BE2C (cell line): ENCODE measurements around the gene ICAM1.

Experiments used
- DNase-seq: peaks from one replicate; pipeline ENCODE4 v3.0.0-alpha.2; 2020
- H3K27me3 ChIP-seq: fragments of 250-450 bp; sonication (Bioruptor Pico); 2 replicates; pipeline ENCODE4 v1.5.1; 2020; ENCODE audit warnings: mild to moderate bottlenecking
- H3K36me3 ChIP-seq: fragments of 250-450 bp; sonication (Bioruptor Pico); 2 replicates; pipeline ENCODE4 v1.5.1; 2020; ENCODE audit warnings: mild to moderate bottlenecking
- H3K4me1 ChIP-seq: fragments of 250-450 bp; sonication (Bioruptor Pico); 2 replicates; pipeline ENCODE4 v1.5.1; 2020
- H3K4me3 ChIP-seq: 2 replicates; pipeline ENCODE4 v1.5.1; 2011; ENCODE audit warnings: low read depth, low read length
- H3K9me3 ChIP-seq: fragments of 250-450 bp; sonication (Bioruptor Pico); 2 replicates; pipeline ENCODE4 v1.5.1; 2020
- CTCF ChIP-seq: IDR thresholded peaks from 2 replicates; pipeline ENCODE4 v1.5.1; 2012; ENCODE audit warnings: mild to moderate bottlenecking, low read depth, low read length

ICAM1 gene

DNA sequence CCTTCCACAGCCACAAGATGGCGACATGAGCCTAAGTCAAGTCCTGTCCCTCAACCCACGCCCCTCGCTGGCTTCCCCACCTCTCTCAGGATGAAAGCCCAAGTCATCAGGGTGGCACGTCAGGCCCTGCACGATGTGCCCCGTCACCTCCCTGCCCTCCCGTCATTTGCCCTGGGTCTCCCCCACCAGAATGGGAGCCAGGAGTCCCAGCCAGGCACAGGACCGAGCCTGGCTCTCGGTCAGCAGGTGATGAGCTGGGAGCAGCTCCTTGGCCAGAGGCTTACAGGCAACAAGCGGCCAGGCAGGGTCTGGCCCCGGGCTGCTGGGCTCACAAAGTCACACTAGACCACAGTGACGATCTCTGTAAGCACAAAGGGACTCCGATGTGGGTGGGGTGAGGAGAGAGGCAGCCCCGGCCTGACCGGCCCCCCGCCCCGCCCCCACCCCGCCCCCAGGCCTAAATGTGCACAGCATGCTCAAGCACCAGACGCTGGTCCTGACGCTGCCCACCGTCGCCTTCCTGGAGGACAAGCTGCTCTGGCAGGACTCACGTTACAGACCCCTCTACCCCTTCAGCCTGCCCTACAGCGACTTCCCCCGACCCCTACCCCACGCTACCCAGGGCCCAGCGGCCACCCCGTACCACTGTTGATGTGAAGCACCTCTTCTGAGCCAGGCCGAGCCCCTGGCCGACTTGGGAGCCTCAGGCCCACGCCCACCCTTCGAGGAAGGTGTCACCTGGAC lies 11.6 kb upstream of the ICAM1 start:
- Histone ChIP-seq H3K4me1 (peaks cover 5% of the 10 kb centered on the region), H3K9me3 (no peaks in the 10 kb centered on the region), H3K27me3 (no peaks in the 10 kb centered on the region), H3K36me3 (peaks cover 40% of the 10 kb centered on the region), H3K4me3 (no peak overlapping the region)
- DNase-seq = peak; percentile 96
- TF ChIP-seq CTCF = peak; percentile 87

- no peak for TF ChIP-seq CTCF
- Histone ChIP-seq H3K27me3 (no peaks in the 10 kb centered on the region), H3K9me3 (no peaks in the 10 kb centered on the region), H3K4me3 (no peak overlapping the region), H3K36me3 (peaks cover 31% of the 10 kb centered on the region), H3K4me1 (peaks cover 5% of the 10 kb centered on the region)
- no peak for DNase-seq
These were observed 10.8 kb upstream of the ICAM1 start for GRCh38 chr19:10260141-10260584.

DNA sequence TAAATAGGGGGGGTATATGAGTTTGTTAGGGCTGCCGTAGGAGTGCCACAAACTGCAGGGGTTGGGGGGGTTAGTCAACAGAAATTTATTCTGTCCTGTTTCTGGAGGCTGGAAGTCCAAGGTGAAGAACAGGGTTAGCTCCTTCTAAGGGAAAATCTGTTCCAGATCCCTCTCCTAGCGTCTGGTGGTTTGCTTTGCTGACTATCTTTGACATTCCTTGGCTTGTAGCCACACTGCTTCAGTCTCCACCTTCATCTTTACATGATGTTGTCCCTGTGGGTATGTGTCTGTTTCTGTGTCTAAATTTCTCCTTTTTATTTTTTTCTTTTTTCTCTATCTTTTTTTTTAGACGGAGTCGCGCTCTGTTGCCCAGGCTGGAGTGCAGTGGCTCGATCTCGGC lies 8.1 kb upstream of the ICAM1 start:
- DNase-seq = no peak
- Histone ChIP-seq H3K4me3 (no peak overlapping the region), H3K9me3 (no peaks in the 10 kb centered on the region), H3K36me3 (peaks cover 15% of the 10 kb centered on the region), H3K27me3 (no peaks in the 10 kb centered on the region), H3K4me1 (peaks cover 5% of the 10 kb centered on the region)
- TF ChIP-seq CTCF = no peak

- Histone ChIP-seq H3K4me3 (no peak overlapping the region), H3K9me3 (no peaks in the 10 kb centered on the region), H3K36me3 (no peaks in the 10 kb centered on the region), H3K4me1 (no peaks in the 10 kb centered on the region), H3K27me3 (peaks cover 23% of the 10 kb centered on the region)
- TF ChIP-seq CTCF = no peak
- no peak for DNase-seq
These were observed 4.2 kb upstream of the ICAM1 start for GRCh38 chr19:10266706-10267105.

DNA sequence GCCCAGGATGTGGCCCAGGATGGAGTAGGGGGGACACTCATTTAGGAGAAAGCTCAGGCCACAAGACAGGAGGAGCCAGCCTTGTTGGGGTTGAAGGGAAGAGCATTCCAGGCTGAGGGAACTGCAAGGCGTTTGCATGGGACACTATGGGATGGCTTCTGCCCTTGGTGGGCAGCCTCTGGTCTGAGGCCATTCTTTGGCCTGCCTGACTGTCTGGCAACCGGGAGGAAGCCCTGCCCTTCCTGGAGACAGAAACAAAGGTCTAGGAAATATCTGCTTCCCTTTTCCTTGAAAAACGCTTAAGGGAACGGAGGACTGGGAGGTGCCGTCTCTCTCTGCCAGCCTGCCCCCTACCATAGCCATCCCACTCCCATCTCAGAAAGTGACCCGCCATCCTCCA lies 2.8 kb upstream of the ICAM1 start:
- TF ChIP-seq CTCF = no peak
- Histone ChIP-seq H3K36me3 (no peaks in the 10 kb centered on the region), H3K4me1 (no peaks in the 10 kb centered on the region), H3K27me3 (peaks cover 36% of the 10 kb centered on the region), H3K4me3 (no peak overlapping the region), H3K9me3 (no peaks in the 10 kb centered on the region)
- DNase-seq = no peak
